LNCaP clone FGC (cell line): ENCODE data around the gene PDHX.

ENCODE experiments used
- DNase-seq: peaks from one replicate; pipeline ENCODE4 v3.0.0-alpha.2; 2011; ENCODE audit warnings: low read depth
- H3K4me3 ChIP-seq: 2 replicates; pipeline ENCODE4 v1.5.1; 2011; ENCODE audit warnings: mild to moderate bottlenecking, low read depth, low read length, control low read depth
- CTCF ChIP-seq: IDR thresholded peaks from 2 replicates; pipeline ENCODE4 v1.5.1; 2012; ENCODE audit warnings: mild to moderate bottlenecking; ENCODE audit not compliant: control insufficient read depth, insufficient read depth; ENCODE audit errors: extremely low read depth

Gene PDHX

GRCh38 chr11:35034401-35034800 lies 118.0 kb downstream of the PDHX start:
- no peak for DNase-seq
- no peak for TF ChIP-seq CTCF

GRCh38 chr11:35035894-35036408 lies 119.5 kb downstream of the PDHX start:
- TF ChIP-seq CTCF, result no peak
- no peak for DNase-seq
- H3K4me3 ChIP-seq, result no peak overlapping the region

More at GRCh38 chr11:35034401-35034800, 118.0 kb downstream of the PDHX start:
- no peak overlapping the region for H3K4me3 ChIP-seq

- no peak for DNase-seq
- no peak for TF ChIP-seq CTCF
- H3K4me3 ChIP-seq, result no peak overlapping the region
These were observed 120.2 kb downstream of the PDHX start for GRCh38 chr11:35036639-35037038.

GRCh38 chr11:35038211-35038928 lies 122.0 kb downstream of the PDHX start:
- no peak overlapping the region for H3K4me3 ChIP-seq
- DNase-seq, result no peak
- TF ChIP-seq CTCF, result no peak

- DNase-seq, result no peak
- TF ChIP-seq CTCF, result no peak
These were observed 122.7 kb downstream of the PDHX start for GRCh38 chr11:35039076-35039475.

GRCh38 chr11:35040221-35040942 lies 124.0 kb downstream of the PDHX start:
- DNase-seq, result no peak
- H3K4me3 ChIP-seq, result no peak overlapping the region
- TF ChIP-seq CTCF, result no peak

More at GRCh38 chr11:35039076-35039475, 122.7 kb downstream of the PDHX start:
- no peak overlapping the region for H3K4me3 ChIP-seq
